Endometrial microvascular endothelial cells (primary cell): ENCODE data around the gene MTHFR. TPM values are rescaled to one million over a fixed set of nuclear protein-coding genes. Genes with fewer than 3 reads are reported as not detected.

Source experiments
- in situ Hi-C: cut with HindIII; loops from 2 replicates; pipeline ENCODE4 v1.10.0; 2017; ENCODE audit warnings: low sequenced_read_pairs, low pct_unique_long_range_greater_than_20kb; ENCODE audit errors: inconsistent ontology term
- total RNA-seq: library from RNA; depleted of rRNA; stranded (reverse); fragments of >200 nt; gene quantifications from one replicate; pipeline ENCODE4 v1.2.3, GENCODE V29; 2015; ENCODE audit errors: inconsistent ontology term

Gene MTHFR
- total RNA-seq, 1 donor from 2014 or later: 19.0 TPM

DNA sequence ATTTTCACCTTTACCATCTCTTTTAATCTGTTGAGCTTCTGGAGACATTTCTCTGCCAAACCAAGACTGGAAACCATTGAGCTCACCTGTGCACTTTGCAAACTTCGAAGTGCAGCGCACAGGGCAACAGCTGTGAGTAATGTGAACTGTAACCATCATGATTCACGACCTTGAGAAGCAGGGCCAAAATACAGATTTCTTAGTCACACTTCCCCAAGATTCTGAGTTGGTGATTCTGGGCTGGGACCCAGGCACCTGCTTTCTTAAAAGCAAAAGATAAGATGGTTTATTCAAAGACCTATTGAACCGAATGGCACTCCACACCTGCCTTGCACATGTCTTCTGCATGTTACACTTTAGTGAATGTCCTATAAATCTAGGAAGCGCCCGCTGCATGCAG is 59.7 kb downstream of the MTHFR start:
- in situ Hi-C loops: no loop called here

DNA sequence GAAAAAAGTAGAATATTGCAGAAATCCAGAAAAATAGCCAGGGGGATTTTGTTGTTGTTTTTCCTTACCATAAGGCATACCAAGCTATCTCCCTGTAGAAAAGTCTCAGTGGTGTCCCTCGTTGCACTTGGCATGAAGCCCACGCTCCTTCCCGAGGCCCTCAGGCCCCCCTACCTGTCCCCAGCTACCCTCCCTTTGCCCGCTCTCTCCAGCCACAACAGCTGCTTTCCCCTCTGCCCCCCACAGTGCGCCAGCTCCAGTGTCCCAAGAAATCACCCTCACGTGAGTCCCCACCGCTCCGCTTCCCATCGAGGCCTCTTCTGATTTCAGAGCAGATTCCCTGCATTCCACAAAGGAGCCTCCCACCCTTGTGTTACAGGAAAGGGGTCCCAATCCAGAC is 61.5 kb downstream of the MTHFR start:
- in situ Hi-C loops: no loop called here

- in situ Hi-C loops: no loop called here
Observed at GRCh38 chr1:11741919-11742558, 63.7 kb downstream of the MTHFR start.

- in situ Hi-C loops: no loop called here
Observed at GRCh38 chr1:11741482-11741881, 64.3 kb downstream of the MTHFR start.

DNA sequence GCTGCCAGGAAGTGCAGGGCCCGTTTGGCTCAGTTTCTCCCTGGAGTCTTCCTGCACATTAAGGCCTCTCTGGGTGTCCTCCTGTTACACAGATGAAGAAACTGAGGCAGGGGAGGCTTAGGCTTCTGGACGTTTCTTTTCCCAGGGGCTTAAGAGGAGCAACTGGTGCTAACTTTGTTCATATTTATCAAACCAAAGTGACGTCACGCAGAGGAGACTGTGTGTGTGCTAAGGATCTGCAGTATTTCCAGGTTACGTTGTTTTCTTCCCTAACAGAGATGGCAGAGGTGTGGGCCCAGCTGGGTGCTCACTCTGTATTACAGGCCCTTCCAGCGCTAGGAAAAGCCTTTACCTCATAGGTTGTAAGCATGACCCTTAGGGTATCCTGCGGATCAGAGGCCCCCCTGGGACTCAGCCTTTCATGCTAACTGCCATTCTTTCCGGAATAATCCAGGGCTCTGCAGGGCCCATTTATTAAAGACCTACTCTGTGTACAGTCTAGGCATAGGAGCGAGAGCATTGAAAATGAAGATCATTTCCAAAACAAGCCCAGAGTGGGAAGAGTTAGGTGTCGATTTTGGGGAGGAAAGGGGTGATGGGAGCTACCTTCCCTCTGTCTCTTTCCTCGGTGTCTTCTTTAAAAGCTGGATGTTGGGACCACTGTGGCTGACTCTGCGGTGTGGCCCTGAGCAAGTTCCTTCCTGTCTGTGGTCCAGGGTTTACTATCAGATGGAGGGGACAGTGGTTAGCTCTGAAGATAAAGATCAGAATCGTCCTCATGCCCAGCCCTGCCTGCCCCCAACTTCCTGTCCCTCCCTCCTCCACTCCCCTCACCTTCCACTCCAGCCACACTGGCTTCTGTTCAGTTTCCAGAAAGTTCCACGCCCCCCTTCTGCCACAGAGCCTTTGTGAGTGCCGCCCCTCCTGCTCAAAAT is 65.2 kb downstream of the MTHFR start:
- in situ Hi-C loops: no loop called here

DNA sequence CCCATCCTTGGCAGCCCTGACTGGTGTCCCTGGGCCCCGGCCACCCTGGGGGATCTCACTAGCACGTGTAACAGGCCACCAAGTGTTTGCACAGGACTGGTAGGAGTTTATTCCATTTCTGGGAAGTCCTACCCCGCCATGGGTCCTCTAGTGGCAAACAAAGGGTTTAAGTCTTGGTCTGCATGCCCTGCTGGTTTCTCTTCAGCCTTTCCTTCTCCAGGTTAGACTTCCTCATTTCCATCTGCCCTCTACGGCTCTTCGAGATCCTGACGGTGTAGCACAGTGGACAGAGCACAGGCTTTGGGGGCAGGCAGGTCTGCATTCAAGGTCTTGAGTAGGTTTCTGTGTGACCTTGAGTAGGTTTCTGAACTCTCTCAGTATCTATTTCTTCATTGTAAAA is 67.0 kb downstream of the MTHFR start:
- in situ Hi-C loops: no loop called here

- in situ Hi-C loops: no loop called here
Observed at GRCh38 chr1:11738096-11738495, 67.7 kb downstream of the MTHFR start.

DNA sequence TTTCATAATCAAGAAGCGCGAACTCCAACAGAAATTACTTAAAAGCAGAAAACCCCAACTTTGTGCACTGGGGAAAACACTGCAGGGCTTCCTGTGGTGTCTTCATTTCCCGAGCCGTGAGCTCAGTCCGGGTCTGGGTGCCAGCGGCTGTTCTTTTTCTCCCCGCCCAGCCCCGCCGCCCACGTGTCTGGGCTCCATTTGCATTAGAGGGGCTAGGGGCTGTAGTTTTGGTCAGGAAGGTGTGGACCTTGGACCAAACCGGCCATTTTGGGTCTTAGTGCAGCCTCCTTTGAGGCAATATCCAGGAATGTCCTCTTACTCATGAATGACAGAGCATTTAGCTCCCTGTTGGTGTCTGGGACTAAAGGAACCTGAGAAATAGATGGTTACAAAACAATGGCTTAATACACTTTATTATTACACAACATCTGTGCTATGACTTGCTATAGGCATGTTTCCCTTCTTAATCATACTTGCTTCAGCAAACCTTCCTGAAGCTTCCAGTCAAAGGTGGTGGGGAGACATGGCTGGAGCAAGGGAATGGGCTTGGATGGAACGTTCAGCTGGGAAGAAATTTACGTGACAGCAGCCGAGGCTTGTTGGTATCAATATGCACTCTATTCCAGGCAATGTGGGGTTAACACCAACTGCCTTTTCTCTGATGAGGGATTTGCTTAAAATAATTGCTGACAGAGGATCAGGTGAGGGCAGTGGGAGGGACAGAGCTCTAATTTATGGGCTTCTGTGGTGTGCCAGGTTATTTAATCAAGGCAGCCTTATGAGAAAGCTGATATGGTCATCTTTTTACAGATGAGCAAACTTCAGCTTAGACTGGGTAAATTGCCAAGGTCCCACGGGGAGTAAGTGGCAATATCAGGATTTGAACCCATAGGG is 68.8 kb downstream of the MTHFR start:
- in situ Hi-C loops: no loop called here

- in situ Hi-C loops: no loop called here
Observed at GRCh38 chr1:11735854-11736745, 69.7 kb downstream of the MTHFR start, which contains the start of gene AGTRAP. AGTRAP (plus strand) TSS chr1:11736136; CDS start chr1:11736209, 73 bp downstream.

Other genes with a start within 250 kb of the MTHFR start
- gene FBXO2, start 151.5 kb downstream of the MTHFR start, total RNA-seq: not detected
- 8.5 TPM for gene FBXO44, start 151.1 kb downstream of the MTHFR start, total RNA-seq
- 3.8 TPM for gene FBXO6, start 141.8 kb downstream of the MTHFR start, total RNA-seq
- 43.9 TPM for gene MAD2L2, start 124.8 kb downstream of the MTHFR start, total RNA-seq
- not detected for gene DRAXIN, start 114.3 kb downstream of the MTHFR start, total RNA-seq
- 79.3 TPM for gene AGTRAP, start 69.8 kb downstream of the MTHFR start, total RNA-seq
- gene C1orf167, start 43.8 kb downstream of the MTHFR start, total RNA-seq: not detected
- gene CLCN6, start 227 bp upstream of the MTHFR start, total RNA-seq: 4.5 TPM
- gene NPPA, start 41.8 kb upstream of the MTHFR start, total RNA-seq: not detected
- not detected for gene NPPB, start 53.0 kb upstream of the MTHFR start, total RNA-seq
- 113 TPM for gene KIAA2013, start 120.5 kb upstream of the MTHFR start, total RNA-seq
- 394 TPM for gene PLOD1, start 128.8 kb upstream of the MTHFR start, total RNA-seq
- gene MFN2, start 174.5 kb upstream of the MTHFR start, total RNA-seq: 142 TPM
- 50.9 TPM for gene MIIP, start 213.5 kb upstream of the MTHFR start, total RNA-seq